HG02970 (cell line): ENCODE data around the gene AFF1.
"Not testable (repeated sequence)": the region's sequence is repeated elsewhere in the genome, so short reads cannot be mapped to it uniquely, and the experiment has no call there.

ENCODE experiments used
- ATAC-seq: cut with Tn5 transposase; IDR thresholded peaks from one replicate; pipeline ENCODE4 v1.9.1; 2021; ENCODE audit warnings: mild to moderate bottlenecking, moderate library complexity, moderate number of reproducible peaks; ENCODE audit not compliant: unreplicated experiment, low FRiP score

AFF1 gene

DNA sequence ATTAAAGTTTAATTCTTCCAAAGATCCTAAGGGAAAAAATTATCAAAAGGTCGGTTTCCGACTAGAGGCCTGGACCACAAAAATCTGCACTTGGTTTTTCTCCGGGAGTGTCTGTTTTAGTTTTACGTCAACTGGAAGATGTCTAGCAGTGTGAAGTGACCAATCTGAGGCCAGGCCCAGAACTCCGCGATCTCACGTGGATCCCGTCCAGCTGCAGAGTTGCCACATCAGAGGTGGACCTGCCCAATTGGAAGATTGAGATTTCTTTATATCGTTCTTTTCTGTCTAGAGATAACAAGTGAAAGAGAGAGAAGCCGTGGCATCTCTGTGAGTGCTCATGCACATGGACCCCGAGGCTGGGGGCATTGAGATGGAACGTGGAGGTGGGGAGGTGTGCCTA is 115.8 kb downstream of the AFF1 start:
- no peak for ATAC-seq

DNA sequence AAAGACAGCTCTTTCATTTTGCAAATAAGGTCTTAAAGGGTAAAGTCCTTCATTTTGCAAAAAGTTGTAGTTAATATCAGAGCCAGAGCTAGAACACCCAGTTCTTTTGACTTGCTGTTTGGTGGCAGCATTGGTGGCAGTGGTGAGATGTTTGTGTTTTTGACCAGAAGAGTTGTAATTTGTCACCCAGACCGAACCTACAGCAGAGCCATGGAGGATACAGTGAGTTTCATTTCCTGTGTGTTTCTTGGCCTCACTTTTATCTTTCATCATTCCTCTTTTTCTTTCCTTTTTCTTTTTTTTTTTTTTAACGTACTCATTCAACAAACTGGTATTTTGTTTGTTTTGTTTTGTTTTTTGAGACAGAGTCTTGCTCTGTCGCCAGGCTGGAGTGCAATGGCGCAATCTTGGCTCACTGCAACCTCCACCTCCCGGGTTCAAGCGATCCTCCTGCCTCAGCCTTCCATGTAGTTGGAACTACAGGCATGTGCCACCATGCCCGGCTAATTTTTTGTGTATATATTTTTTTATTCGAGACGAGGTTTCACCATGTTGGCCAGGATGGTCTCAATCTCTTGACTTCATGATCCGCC is 116.4 kb downstream of the AFF1 start:
- ATAC-seq: no peak

DNA sequence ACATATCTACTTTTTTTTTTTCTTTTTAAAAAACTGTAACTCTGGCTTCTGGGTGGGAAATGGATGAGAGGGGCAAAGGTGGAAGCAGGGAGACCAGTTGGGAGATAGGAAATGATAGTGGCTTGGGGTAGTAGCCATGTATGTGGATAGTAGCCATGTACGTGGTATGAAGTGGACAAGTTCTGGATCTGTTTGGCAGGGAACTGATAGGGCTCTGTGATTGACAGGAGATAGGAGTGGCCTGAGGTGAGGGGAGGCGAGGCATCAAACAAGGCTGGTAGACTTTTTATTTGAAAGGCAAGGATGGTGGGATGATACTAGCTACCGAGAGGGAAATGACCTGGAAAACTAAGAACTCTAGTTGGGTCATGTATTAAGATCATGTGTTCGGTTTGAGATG is 117.8 kb downstream of the AFF1 start:
- no peak for ATAC-seq

DNA sequence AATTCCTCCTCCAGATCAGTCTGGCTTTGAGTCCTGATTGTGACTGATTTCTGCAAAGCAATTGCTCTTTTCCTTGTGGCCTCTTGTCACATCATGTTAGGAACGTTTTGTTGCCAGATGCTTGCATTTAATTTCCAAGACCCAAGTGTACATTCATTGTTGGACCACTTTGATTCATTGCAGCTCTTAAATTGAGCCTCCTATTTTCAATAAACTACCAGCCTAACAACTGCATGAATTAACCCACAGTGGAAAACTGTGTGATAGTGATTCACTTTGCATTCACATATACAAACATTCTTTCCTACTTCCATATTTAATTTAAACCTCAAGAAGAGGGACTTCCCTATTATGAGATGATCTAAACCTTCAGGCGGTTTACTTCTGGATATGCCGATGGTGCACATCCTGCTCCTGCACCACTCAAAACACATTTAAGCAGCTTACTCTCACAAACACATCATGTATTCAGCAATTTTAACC is 118.4 kb downstream of the AFF1 start:
- no peak for ATAC-seq

DNA sequence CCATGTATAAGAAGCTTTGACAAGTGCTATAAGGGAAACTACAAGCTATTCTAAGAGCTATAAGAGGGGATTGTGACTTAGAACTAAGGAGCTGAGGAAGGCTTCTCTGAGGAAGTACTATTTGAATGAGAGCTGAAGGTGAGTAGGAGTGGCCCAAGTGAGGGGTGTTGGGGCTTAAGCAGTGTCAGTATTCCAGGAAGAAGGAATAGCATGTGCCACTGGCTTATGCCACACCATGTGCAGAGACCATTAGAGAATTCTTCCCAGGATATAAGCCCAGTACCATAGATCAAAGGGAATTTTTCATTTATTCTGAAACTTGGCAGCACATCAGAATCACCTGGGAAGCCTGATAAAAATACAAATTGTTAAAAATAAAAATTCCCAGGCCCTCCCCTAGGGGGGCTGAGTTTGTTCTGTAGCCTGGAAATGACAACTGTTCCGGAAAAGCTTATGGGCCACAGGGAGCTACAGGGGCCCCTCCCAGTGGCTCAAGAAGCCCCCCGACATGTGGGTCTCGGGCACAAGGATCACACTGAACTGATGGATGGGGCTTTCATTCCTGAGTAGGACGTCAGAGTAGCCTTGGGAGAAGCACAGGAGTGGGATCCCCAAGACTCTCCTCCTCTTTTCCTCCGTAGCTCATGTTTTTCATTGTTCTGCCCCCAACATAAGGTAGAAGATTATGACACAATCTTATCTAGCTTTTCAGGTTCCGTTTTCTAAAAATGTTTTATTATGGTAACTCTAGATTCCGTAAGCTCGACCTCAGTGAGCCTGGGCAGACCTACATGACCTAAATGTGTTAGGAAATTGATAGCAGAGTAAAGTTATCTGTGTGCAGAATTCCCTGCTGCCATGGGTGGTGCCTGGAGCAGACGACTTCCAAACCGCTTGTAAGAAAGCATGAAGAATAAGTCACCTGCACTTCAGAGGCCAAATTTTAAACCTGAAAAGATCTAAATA is 119.3 kb downstream of the AFF1 start:
- no peak for ATAC-seq

DNA sequence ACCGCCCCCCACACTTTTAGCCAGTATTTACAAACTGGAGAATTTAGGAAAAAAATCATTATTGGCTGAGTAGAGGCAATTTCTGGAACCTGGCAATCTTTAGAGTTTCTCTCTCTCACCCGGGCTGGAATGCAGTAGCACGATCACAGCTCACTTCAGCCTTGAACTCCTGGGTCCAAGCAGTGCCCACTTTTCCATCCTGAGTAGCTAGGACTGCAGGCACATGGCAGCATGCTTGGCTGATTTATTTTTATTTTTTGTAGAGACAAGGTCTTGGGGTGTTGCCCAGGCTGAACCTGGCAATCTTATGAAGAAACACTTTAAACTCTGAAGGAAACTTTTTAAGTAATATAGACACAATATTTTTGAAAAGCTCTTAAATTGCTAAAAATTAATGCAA is 120.1 kb downstream of the AFF1 start:
- no peak for ATAC-seq

DNA sequence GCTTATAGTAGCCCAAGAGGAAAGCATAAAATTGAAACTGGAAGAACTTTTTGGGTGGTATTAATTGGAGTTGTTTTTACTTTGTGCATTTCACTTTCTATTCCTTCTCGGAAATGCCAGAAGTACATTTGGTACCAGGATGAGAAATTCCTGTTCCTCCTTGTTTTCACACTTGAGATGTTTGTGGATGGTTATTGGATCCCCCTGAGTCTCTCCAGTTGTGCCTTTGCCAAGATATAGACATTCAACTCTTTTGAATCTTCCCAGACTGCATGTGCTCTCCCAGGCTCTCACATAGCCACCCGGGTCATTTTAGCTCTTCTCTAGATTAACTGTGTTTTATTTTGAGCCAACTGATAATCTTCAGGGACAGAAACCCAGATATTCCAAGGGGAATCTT is 120.5 kb downstream of the AFF1 start:
- no peak for ATAC-seq

DNA sequence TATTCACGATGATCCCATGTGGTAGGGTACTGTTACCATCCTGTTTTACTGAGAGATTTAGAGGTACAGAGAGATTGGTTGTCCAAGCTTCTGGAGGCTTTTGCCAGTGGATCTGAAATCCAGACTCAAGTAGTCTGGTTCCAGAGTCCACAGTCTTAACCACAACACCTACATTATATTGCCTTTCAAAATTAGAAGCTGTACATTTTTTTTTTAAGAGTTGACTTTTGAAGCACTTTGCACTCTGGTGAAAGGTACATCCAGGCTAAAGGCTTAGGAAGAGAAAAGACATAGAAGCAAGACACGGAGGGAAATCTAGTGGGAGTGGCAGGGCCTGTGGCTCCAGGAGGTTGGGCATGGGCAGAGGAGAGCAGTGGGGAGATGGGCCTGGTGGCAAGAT is 122.1 kb downstream of the AFF1 start:
- no peak for ATAC-seq

DNA sequence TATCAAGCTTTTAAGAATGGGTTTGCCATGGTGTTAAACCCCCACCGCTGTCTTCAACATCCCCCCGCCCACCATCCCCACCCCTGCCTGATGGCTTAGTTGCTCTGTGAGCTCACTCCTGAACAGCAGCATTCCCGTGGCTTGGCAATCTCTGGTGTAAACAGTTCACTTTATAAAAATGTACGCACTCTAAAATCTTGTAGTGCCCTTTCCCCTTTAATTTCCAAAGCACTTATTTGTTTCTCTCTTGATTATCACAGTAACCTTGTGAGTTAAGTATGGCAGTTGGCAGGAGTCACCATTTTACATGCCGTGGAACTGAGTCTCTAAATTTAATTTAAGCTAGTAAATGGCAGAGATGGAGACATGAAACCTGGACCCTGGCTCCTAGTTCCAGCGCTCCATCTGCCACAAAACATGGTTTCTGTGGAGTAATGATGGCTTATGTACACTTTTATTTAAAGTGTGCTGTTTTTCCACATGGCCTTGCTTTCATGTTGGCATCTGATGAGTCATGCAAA is 123.1 kb downstream of the AFF1 start:
- ATAC-seq: no peak

DNA sequence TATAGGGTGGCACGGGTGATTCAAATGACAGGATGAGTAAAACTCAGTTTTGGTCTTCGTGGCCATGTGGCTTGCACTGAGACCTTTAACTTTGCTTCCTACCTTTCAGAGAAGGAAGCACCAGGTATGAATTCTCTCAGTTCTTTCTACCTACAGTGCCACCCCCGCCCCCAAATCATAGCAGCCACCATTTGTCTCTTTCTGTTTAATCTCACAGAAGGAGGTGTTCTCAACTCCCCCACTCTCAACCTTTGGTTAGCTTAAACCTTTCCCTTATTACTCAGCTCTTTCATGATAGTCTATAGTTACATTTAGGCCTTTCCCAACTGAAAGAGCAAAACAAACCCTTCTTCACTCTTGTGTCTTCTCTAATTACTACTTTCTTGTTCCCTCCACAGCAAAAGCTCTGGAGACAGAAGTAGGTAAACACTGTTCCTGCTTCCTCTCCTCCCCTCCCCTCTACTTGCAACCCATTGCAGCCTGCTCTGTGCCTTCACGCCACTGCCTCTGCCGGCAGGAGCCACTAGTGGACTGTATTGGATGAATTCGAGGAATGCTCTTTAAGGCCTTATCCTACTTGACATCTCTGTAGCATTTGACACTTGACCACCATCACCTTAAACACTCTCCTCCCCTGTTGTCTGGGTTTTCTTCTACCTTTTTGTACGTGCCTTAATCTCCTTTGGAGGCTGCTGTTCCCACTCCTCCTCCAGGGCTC is 123.7 kb downstream of the AFF1 start:
- no peak for ATAC-seq

DNA sequence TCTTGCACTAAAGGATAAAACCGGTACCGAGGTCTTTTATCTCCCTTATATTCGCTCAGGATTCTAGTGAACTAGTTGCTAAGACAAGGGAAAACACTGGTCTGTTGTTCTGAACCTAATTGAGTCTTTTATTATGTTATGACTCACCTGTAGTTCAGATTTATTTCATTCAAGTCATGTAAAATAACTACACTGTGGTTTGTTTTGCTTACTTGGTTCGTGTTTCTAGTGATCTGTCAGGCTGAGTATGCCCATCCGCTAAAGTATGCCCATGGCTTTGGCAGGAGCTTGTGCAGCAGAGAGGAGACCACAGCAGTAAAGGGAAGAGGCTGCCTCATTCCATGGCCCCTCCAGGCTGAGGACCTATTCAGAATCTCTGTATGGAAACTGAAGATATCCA is 126.1 kb downstream of the AFF1 start:
- no peak for ATAC-seq

DNA sequence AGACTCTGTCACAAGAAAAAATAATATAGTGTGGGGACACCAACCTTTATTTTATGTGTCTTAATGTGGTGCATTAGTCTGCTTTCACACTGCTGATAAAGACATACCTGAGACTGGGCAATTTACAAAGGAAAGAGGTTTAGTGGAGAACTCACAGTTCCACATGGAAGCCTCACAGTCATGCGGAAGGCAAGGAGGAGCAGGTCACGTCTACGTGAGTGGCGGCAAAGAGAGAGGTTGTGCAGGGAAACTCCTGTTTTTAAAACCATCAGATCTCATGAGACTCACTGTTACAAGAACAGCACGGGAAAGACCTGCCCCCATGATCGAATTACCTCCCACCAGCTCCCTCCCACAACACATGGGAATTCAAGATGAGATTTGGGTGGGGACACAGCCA is 130.2 kb downstream of the AFF1 start:
- no peak for ATAC-seq

DNA sequence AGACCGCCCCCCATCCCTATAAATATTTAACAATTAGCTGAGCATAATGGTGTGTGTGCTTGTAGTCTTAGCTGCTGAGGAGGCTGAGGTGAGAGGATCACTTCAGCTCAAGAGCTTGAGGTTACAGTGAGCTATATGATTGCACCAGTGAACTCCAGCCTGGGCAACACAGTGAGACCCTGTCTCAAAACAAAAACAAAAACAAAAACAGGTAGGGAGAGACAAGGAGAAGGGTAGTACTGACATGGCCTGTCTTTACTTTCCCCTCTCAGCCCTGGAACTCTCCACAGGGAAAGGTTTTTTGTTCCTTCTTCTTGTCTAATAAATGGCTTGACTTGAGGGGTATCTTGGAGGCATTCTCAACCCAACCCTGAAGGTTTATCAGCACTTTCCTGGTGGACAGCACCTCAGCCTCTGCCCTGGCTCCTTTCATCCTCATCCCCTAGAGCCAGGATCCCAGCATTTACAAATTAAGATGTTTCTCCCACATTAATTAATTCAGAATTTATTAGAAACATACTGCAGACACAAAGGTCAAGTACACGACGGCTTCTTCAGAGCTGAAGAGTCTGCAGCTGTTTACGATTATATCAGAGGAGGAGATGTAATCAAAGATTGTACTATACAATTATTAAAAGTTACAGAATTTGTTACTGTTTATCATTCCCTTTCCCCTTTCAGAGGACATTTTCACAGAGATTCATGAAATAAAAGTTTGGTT is 131.8 kb downstream of the AFF1 start:
- ATAC-seq: no peak

DNA sequence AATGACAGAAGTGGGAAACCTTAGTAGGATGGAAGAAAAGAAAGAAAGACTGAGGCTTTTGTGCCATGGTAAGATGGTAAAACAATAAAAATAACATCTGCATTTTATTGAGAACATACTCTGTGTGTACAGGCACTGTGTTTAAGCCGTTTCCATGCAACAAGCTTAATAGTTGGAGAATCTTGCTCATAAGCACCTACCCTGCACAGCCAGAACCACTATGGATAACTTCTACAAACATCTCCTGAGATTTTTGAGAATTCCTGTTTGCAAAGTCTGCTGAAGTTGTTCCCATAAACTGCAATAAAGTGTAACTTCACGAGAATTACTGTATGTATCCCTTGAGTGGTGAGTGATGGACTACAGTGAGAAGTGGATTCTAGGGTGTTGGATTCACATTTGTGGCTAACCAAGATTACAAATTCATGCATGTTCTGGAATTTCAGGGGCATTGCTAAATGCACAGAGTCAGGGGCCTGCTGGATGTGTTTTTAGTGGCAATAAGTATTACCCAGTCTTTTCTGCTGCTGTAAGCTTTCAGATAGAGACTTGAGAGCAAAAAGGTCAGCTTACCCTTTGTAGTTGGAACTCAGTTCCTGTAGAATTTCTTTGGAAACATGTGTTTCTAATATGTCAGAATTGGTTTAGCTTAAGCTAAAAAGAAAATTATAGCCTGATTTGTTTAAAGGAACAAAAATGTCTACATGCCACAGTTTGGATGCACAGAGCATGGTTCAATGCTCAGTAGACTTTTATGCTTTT is 132.5 kb downstream of the AFF1 start:
- no peak for ATAC-seq

DNA sequence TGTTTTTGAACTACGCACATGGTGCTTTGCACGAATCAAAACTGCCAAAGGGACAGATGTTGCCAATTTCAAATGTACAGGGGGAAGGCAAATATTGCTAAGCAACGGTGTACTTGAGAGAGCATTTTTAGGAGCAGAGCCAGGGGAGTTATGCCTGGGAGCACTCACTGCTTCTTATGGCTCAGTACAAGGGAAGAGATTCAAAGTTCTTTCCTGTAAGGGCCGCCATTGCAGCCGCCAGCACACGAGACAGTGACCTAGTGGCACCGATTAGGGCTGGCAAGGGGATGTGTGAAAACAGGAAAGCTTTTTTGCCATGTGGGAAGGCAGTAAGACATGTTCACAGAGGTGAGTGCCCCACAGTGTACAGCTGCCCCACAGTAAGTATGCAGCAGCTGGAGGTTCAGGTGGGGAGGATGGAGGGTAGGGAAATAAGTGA is 133.8 kb downstream of the AFF1 start:
- no peak for ATAC-seq

DNA sequence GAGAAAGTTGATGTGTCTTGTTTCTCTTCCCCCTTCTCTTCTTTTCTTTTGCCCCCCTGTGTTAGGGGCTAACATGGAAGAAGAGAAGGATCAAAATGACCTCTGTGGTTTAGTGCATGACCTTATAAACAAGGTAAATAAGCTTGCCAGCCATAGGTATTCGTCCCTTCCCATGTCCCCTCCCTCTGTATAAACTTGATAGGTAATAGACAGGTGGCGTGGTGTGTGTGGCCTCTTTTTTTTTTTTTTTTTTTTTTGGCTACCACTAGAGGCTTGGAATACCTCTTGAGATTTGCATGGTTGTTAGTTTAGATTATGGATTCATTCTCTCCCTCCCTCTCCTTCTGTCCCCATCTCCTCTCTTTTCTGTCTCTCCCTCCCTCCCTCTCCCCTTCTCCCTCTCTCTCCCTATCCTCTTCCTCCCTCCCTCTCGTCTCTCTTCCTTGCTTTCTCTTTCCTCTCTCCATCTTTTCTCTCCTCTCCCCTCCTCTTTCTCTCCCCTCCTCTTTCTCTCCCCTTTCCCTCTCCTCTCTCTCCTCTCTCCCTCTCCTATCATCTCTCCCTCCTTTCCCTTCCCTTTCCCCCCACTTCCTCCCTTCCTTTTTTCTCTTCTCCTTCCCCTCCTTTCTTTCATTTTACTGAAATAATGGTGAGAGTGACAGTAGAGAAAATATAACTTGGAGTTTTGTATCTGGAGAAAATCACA is 134.4 kb downstream of the AFF1 start:
- ATAC-seq: no peak

DNA sequence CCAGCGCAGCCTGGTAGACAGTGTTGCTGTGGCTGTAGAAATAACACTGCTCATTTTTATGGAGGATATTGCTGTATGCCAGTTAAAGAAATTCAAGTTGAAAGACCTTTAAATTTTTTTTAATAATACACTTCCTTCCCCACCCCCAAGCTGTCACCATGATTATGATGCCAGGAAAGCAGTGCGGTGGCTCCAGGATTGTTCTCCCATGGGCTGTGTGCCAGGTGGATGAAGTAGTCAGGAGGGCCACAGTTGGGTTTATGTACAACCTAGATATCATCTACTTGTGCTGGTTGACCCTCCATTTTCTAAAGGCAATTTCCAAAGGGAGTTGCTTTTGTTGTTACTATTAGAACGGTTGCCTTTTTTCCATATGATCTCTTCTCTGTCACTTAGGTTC is 136.6 kb downstream of the AFF1 start:
- no peak for ATAC-seq

DNA sequence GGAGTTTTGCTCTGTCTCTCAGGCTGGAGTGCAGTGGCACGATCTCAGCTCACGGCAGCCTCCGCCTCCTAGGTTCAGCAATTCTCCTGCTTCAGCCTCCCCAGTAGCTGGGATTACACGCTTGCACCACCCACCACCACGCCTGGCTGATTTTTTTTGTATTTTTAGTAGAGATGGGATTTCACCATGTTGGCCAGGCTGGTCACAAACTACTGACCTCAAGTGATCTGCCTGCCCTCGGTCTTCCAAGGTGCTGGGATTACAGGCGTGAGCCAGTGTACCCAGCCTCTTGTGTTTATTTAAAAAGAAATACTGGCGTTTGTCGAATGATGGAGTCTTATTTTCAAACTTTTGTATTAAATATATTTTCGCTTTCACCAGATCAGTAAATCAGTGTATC is 137.7 kb downstream of the AFF1 start:
- not testable (repeated sequence) for ATAC-seq
